GM19372 (cell line): ENCODE measurements around the gene TMEM165.

Source experiments
- ATAC-seq: cut with Tn5 transposase; IDR thresholded peaks from one replicate; pipeline ENCODE4 v1.9.1; 2021; ENCODE audit warnings: mild to moderate bottlenecking, low read depth, moderate library complexity; ENCODE audit not compliant: unreplicated experiment

The TMEM165 gene

DNA sequence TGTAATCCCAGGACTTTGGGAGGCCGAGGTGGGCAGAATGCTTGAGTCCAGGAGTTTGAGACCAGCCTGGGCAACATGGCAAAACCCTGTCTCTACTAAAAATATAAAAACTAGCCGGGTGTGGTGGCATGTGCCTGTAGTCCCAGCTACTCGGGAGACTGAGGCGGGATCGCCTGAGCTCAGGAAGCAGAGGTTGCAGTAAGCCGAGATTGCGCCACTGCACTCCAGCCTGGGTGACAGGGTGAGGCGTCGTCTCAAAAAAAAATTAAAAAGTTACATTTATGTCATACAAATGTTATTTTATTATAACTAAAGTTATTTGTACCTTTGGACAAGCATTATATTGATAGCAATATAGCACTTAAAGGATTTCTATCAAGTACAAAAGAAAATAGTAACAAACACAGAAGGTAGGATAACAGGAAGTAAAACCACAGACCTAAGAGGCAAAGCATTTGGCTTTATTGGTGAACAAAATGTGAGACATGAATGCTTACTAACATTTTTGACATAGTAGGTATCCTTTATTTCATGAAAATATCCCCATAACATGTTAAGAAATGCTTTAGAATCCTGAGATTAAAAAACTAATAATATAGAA lies 51.5 kb downstream of the TMEM165 start:
- no peak for ATAC-seq

GRCh38 chr4:55447831-55448230 lies 52.1 kb downstream of the TMEM165 start:
- ATAC-seq: no peak

- ATAC-seq: no peak
Measured at GRCh38 chr4:55450566-55450965, 54.8 kb downstream of the TMEM165 start.

GRCh38 chr4:55458164-55458563 lies 62.4 kb downstream of the TMEM165 start:
- no peak for ATAC-seq

- ATAC-seq: no peak
Measured at GRCh38 chr4:55458611-55459010, 62.9 kb downstream of the TMEM165 start.

DNA sequence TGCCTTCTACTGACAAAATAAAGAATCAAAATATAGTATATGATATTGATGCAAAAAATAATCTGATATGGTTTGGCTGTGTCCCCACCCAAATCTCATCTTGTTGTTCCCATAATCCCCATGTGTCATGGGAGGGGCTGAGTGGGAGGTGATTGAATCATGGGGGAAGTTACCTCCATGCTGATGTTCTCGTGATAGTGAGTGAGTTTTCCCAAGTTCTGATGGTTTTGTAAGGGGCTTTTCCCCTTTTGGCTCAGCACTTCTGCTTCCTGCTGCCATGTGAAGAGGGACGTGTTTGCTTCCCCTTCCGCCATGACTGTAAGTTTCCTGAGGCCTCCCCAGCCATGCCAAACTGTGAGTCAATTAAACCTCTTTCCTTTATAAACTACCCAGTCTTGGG lies 70.2 kb downstream of the TMEM165 start:
- no peak for ATAC-seq

DNA sequence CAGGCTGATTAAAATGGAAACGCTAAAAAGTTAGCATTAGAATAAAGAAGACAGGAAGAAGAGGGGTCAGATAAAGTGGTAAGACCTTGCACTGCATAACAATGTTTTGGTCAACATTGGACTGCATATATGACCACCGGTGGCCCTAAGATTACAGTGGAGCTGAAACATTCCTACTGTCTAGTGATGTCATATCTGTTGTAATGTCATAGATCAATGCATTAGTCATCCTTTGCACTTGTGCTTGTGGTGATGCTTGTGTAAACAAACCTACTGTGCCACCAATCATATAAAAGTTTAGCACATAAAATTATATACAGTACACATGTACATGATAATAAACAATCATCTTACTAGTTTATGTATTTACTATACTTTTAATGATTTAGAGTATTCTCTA lies 73.0 kb downstream of the TMEM165 start:
- ATAC-seq: no peak

- no peak for ATAC-seq
Measured at GRCh38 chr4:55469979-55470378, 74.2 kb downstream of the TMEM165 start.
